Activated CD8-positive, alpha-beta memory T cell treated with anti-CD3 and anti-CD28 coated beads for 4 hours (primary cell): ENCODE measurements around the gene KLHDC8B.
"Not testable (repeated sequence)": the region's sequence is repeated elsewhere in the genome, so short reads cannot be mapped to it uniquely, and the experiment has no call there.

ENCODE experiments used
- DNase-seq, 2 donors: peaks; one replicate each; pipeline ENCODE4 v3.0.0-alpha.2; 2020; ENCODE audit warnings: low read depth in 2 of 2

The KLHDC8B gene

DNA sequence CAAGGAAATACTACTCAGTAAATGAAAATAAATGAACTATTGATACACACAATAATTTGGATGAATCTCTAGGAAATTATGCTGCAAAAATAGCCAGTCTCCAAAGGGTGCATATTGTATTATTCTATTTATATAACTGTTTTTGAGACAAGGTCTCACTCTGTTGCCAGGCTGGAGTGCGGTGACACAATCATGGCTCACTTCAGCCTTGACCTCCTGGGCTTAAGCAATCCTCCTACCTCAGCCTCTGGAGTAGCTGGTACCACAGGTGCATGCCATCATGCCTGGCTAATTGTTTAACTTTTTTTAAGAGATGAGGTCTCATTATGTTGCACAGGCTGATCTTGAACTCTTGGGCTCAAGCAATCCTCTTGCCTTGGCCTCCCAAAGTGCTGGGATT, 12.5 kb downstream of the KLHDC8B start:
- DNase-seq, result no peak

DNA sequence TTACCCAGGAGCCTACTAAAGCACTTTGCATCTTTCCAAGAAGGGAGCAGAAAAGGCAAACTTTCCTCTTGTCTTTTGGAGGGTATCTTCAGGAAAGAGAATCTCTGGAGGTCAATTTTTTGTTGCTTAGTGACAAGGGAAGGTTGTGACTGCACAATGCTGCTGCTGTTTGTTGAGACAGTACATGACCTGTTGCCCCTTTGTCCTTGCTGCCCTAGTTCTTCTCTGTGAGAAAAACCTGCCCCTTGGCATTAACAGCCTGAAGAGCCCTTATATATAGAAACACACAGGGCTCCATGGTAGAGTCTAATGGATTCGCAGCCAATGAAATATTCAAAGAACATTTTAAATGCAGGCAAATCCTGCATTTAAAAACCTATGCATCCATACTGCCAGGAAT, 20.3 kb downstream of the KLHDC8B start:
- no peak for DNase-seq

DNA sequence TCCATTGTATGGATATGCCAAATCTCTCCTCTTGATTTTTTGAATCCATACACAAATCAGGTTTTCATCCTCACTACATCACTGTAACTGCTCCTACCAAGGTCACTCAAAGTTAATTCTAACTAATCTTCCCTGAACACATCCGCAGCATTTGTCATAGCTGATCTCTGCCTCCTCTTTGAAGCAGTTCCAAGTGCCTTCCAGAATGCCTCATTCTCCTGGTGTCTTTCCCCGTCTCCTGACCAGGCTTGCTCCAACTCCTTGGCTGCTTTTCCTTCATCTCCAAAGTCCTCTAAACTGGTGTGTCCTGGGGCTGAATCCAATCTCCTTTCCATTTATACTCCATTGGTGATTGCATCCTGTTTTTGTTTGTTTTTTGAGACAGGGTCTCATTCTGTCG, 26.8 kb downstream of the KLHDC8B start:
- no peak for DNase-seq

DNA sequence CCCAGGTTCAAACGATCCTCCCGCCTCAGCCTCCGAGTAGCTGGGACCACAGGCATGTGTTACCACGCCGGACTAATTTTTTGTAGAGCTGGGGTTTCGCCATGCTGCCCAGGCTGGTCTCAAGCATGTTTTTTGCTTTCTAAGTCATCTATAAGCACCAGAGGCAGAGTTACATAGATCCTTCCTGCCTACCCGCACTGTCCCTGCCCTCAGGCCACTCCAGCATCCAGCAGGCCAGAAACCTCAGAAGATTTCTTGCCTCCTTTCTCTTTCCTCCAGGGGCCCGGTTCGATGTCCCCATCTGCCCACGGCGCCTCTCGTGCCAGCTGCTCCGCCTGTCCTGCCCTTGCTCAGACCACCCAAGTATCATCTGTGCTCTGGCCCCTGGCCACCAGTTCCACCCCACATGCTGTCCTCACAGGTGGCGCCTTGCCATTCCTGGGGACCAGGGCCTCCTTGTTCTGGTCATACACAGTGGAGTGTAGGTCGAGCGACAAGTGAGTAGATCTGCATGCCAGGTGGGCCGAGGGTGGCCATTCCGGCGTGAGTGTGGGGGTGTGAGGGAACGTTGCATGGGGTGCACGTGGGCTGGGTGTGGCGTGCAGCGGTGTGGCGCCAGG, 27.3 kb downstream of the KLHDC8B start:
- DNase-seq, result no peak

DNA sequence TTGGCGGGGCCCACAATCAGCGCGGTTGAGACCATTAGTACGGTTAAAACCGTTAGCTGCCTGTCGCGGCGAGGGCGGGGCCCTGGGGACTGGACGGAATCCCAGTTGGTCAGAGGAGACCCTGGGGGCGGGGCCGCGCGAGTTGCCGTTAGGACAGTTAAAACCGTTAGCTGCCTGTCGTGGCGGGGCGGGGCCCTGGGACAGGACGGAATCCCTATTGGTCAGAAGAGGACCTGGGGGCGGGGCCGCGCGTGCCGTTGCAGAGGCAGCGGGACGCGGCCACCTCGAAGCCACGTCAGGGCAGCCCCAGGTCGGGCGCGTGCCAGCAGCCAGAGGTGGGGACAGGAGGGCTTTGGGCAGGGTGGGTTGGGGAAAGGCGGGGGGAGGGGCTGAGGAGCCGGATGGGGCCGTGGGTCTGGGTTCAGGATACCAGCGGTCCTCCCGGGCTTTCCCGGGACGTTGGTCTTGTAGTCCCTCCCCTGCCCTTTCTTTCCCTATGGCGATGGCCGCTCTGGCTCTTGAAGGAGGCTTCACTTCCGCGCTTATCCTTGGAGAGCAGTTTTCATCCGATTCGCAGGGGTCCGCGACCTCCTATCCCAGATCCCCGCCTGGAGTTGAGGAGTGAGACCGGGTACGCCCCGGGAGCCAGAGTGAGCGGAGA, 28.0 kb downstream of the KLHDC8B start:
- no peak for DNase-seq

DNA sequence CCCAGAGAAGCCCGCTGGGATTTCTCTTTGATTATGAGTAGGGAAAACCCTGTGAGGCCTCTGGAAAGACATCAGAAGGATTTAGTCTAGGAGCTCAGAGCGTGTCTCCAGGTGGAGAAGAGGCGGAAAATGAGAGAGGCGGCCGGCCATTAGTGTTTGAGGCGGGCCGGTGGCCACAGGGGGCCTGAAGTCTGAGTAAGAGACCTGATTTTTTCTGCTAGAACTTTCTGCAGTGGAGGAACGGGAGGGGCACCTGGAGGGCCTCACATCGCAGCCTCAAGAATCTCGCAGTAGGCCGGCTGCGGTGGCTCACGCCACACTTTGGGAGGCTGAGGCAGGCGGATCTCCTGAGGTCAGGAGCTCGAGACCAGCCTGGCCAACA, 28.5 kb downstream of the KLHDC8B start:
- no peak for DNase-seq

DNA sequence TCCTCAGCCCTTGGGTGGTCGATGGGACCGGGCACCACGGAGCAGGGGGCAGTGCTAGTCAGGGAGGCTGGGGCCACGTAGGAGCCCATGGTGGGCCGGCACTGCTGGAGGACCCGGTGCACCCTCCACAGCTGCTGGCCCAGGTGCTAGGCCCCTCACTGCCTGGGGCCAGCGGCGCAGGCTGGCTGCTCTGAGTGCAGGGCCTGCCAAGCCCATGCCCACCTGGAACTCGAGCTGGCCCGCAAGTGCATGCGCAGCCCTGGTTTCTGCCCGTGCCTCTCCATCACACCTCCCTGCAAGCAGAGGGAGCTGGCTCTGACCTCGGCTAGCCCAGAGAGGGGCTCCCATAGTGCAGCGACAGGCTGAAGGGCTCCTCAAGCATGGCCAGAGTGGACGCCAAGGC, 42.1 kb downstream of the KLHDC8B start:
- DNase-seq, result no peak

DNA sequence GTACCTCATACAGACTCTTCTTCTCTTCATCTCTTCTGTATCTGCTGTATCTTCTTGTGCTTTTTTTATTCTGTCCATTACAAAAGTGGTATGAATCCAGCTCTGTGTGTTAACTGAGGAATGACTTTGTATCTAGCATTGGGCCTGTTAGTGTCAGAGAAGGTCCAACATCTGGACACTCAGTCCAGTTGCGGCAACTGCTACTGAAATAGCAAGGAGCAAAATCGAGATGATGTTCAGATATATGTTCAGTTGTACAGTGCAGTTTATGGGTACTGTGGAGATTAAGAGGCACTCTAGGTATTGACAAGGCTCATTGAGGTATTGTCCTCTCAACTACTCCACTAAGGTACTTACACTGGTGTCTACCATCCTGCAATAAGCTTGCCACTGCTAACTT, 42.6 kb downstream of the KLHDC8B start:
- no peak for DNase-seq

DNA sequence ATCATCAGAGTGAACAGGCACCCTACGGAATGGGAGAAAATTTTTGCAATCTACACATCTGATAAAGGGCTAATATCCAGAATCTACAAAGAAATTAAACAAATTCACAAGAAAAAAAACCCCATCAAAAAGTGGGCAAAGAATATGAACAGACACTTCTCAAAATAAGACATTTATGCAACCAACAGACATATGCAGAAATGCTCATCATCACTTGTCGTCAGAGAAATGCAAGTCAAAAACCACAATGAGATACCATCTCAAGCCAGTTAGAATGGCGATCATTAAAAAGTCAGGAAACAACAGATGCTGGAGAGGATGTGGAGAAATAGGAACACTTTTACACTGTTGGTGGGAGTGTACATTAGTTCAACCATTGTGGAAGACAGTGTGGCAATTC, 45.3 kb downstream of the KLHDC8B start:
- DNase-seq, result not testable (repeated sequence)

DNA sequence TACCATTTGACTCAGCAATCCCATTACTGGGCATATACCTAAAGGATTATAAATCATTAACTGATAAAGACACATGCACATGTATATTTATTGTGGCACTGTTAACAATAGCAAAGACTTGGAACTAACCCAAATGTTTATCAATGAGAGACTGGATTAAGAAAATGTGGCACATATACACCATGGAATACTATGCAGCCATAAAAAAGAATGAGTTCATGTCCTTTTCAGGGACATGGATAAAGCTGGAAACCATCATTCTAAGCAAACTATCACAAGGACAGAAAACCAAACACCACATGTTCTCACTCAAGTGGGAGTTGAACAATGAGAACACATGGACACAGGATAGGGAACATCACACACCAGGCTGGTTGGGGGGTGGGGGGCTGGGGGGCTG, 45.7 kb downstream of the KLHDC8B start:
- DNase-seq, result not testable (repeated sequence)

DNA sequence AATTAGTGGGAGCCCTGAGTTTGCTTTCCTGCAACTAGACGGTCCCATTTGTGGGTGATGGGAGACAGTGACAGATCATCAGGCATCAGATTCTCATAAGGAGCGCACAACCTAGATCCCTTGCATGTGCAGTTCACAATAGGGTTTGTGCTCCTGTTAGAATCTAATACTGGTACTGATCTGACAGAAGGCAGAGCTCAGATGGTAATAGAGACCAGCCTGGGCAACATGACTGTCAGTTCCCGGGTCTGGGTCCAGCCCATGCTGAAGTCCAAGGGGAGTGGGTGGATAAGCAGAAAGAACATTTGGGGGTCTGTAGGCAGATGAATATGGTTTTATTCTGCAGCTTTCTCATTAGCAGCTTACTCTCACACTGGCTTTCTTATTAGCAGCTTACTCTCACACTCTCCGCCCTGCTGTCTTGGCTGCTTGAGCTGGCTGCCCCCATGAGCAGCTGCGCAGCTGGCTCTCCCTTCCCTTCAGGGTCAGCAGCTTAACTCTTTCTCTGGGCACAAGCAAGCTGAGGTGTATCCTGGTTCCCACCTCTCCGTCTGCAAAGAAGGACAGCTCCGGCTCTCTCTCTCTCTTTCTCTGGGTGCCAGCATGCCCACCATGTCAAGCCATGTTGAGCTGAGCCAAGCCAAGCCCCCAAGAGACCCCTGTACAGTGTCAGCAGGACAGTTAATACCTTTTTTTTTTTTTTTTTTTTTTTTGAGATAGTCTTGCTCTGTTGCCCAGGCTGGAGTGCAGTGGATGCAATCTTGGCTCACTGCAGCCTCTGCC, 46.5 kb downstream of the KLHDC8B start:
- DNase-seq, result no peak

DNA sequence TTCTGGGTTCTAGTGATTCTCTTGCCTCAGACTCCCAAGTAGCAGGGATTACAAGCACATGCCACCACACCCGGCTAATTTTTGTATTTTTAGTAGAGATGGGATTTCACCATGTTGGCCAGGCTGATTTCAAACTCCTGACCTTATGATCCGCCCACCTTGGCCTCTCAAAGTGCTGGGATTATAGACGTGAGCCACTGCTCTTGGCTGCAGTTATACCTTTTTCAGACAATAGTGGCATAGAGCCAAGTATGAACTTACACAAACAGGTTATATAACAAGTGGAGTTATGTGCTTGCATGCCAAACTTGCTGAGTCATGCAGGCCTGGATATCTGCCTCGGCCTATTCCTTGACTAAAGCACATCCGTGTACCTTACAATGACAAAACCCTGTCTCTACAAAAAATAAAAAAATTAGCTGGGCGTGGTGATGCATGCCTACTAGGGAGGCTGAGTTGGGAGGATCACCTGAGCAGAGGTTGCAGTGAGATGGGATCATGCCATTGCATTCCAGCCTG, 47.1 kb downstream of the KLHDC8B start:
- DNase-seq, result not testable (repeated sequence)

DNA sequence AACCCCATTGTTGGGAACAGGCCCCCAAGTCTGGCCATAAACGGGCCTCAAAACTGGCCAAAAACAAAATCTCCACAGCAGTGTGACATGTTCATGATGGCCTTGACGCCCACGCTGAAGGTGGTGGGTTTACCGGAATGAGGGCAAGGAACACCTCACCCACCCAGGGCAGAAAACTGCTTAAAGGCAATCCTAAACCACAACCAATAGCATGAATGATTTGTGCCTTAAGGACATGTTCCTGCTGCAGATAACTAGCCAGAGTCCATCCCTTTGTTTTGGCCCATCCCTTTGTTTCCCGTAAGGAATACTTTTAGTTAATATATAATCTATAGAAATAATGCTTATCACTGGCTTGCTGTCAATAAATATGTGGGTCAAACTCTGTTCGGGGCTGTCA, 47.7 kb downstream of the KLHDC8B start:
- no peak for DNase-seq

DNA sequence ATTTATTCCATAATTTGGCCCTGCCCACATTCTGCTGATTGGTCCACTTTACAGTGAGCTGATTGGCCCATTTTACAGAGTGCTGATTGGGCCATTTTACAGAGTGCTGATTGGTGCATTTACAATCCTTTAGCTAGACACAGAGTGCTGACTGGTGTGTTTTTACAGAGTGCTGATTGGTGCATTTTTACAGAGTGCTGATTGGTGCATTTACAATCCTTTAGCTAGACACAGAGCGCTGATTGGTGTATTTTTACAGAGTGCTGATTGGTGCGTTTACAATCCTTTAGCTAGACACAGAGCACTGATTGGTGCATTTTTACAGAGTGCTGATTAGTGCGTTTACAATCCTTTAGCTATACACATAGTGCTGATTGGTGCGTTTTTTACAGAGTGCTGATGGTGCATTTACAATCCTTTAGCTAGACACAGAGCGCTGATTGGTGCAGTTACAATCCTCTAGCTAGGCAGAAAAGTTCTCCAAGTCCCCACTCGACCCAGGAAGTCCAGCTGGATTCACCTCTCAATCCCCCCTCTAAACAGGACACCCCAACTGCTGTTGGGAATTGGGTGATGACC, 49.7 kb downstream of the KLHDC8B start:
- DNase-seq, result not testable (repeated sequence)

DNA sequence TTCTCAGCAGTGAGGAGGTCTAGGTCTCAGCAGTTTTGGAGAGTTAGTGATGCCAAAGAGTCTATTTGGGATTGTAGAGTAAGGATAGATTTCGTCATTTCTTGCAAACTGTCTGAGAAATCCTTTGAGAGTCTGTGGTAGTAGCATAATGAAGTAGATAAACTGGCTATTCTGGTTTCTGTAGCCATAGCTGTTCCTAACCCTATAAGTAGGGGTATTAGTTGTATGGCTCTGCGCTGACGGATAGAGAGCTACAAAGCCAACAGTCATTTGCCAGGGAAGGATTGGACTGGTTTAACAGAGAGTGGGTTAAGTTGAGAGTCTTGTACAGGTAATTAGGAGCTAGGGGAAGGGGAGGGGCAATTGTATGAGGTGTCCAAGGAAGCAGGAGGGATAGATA, 50.6 kb downstream of the KLHDC8B start:
- DNase-seq, result no peak
